Osteocyte (in vitro differentiated cells): Measurements from ENCODE around the gene TAS1R2. TPM values are rescaled to one million over a fixed set of nuclear protein-coding genes. Genes with fewer than 3 reads are reported as not detected.

ENCODE experiments used
- DNase-seq: peaks from one replicate; pipeline ENCODE4 v3.0.0; 2021; ENCODE audit warnings: mixed read lengths; ENCODE audit not compliant: unreplicated experiment; ENCODE audit errors: extremely low spot score
- H3K27ac Mint-ChIP-seq: one replicate; pipeline ENCODE4 v1.8.0; 2021; ENCODE audit warnings: mild to moderate bottlenecking, mixed read lengths; ENCODE audit not compliant: unreplicated experiment
- H3K27me3 Mint-ChIP-seq: one replicate; pipeline ENCODE4 v1.8.0; 2021; ENCODE audit warnings: mixed read lengths; ENCODE audit not compliant: unreplicated experiment
- H3K36me3 Mint-ChIP-seq: one replicate; pipeline ENCODE4 v1.8.0; 2021; ENCODE audit warnings: mixed read lengths; ENCODE audit not compliant: unreplicated experiment
- H3K4me1 Mint-ChIP-seq: one replicate; pipeline ENCODE4 v1.8.0; 2021; ENCODE audit warnings: mixed read lengths; ENCODE audit not compliant: unreplicated experiment
- H3K4me3 Mint-ChIP-seq: one replicate; pipeline ENCODE4 v1.8.0; 2021; ENCODE audit warnings: mild to moderate bottlenecking, moderate library complexity, mixed read lengths; ENCODE audit not compliant: unreplicated experiment
- H3K9me3 Mint-ChIP-seq: one replicate; pipeline ENCODE4 v1.8.0; 2021; ENCODE audit warnings: mixed read lengths; ENCODE audit not compliant: unreplicated experiment
- total RNA-seq: library from RNA; stranded (reverse); gene quantifications from 2 replicates; pipeline ENCODE4 v1.2.1, GENCODE V29; 2021
- TF ChIP-seq, protein P1 (sequence below): fragments of 200-600 bp; sonication (generic); IDR thresholded peaks from 2 replicates; pipeline ENCODE4 v1.5.0; 2021; ENCODE audit warnings: antibody characterized with exemption, mild to moderate bottlenecking, moderate library complexity

Gene TAS1R2
- total RNA-seq, 1 donor from 2014 or later: not detected

DNA sequence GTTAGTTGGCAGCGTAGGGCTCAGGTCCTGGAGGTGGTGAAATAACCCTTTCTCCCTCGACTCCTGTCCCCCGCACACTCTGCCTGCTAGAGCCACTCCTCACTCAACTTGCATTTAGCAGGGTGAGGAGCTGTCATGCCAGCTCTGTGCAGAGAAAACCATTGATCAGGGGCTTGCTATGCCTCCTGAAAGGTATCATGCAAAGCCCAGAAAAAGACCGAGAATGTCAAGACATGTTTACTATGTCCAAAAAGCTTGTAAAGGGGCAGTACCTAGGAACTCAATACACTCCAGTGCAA lies 24.9 kb upstream of the TAS1R2 start:
- Mint-ChIP-seq H3K4me1 (no peaks in the 10 kb centered on the region), H3K27me3 (no peaks in the 10 kb centered on the region), H3K4me3 (no peak overlapping the region), H3K36me3 (peaks cover 11% of the 10 kb centered on the region), H3K9me3 (no peaks in the 10 kb centered on the region), H3K27ac (no peak overlapping the region)
- DNase-seq: no peak
- TF ChIP-seq, protein P1, sequence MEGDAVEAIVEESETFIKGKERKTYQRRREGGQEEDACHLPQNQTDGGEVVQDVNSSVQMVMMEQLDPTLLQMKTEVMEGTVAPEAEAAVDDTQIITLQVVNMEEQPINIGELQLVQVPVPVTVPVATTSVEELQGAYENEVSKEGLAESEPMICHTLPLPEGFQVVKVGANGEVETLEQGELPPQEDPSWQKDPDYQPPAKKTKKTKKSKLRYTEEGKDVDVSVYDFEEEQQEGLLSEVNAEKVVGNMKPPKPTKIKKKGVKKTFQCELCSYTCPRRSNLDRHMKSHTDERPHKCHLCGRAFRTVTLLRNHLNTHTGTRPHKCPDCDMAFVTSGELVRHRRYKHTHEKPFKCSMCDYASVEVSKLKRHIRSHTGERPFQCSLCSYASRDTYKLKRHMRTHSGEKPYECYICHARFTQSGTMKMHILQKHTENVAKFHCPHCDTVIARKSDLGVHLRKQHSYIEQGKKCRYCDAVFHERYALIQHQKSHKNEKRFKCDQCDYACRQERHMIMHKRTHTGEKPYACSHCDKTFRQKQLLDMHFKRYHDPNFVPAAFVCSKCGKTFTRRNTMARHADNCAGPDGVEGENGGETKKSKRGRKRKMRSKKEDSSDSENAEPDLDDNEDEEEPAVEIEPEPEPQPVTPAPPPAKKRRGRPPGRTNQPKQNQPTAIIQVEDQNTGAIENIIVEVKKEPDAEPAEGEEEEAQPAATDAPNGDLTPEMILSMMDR: no peak

DNA sequence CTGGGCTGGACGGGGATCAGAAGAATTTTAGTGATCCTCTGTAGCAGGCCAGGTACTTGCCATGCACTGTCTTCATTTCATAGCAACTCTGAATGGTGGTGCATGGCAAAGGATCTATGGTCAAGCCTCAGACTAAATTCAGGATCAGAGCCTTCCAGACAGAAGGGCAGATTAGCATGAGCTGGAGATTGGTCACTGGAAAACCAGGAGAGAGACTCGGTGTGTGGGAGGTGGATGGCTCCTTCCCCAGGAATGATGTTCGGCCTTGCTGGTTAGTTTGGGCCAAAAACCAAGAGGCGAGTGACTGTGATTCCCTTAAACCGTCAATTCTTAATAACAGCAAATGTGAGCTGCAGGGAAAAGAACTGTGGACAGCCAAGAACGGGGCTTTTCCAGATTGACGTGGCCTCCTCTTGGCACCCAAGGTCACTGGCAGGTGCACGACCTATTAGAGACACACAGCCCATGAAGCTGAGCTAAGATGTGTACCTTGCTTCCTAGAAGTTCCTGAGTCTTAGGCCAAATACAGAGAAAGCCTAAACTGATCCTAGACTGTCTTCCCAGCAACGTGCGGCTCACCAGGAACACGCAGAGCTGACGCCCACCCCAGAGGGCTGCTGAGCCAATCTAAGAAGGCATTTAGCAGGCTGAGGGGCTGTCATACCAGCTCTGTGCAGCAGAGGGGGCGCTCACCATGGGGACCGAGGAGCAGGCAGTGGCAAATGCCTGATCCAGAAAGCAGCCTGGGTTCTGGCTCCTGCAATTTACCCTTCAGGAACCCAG lies 24.4 kb upstream of the TAS1R2 start:
- H3K9me3 Mint-ChIP-seq: no peaks in the 10 kb centered on the region
- peak; percentile 92 for DNase-seq
- H3K27ac Mint-ChIP-seq: no peak overlapping the region
- H3K4me1 Mint-ChIP-seq: no peaks in the 10 kb centered on the region
- H3K4me3 Mint-ChIP-seq: no peak overlapping the region
- H3K36me3 Mint-ChIP-seq: peaks cover 11% of the 10 kb centered on the region
- TF ChIP-seq, protein P1: peak; percentile 91
- no peaks in the 10 kb centered on the region for H3K27me3 Mint-ChIP-seq

GRCh38 chr1:18883079-18883478 lies 23.6 kb upstream of the TAS1R2 start:
- Mint-ChIP-seq H3K36me3 (peaks cover 11% of the 10 kb centered on the region), H3K4me1 (no peaks in the 10 kb centered on the region), H3K27ac (no peak overlapping the region), H3K27me3 (no peaks in the 10 kb centered on the region), H3K4me3 (no peak overlapping the region), H3K9me3 (no peaks in the 10 kb centered on the region)
- DNase-seq: no peak
- TF ChIP-seq, protein P1: no peak

DNA sequence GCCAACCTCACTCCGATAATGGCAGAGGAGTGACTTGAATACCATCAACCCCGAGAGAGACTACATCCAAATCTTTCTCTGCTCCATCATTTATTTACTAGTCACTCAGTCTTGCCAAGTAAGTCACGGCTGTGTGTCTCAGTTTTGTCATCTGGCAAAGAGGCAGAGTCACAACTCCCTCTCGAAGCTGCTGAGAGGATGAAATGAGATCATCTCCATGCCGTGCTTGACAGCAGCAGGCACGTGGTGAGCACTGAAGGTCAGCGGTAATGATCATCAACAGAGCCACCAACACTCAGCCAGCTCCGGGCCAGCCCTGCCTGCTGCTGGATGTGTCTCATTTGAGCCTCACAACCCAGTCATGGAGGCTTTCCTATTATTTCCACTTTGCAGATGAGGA lies 23.0 kb upstream of the TAS1R2 start:
- no peak for DNase-seq
- H3K9me3 Mint-ChIP-seq: no peaks in the 10 kb centered on the region
- no peak overlapping the region for H3K27ac Mint-ChIP-seq
- TF ChIP-seq, protein P1: no peak
- no peaks in the 10 kb centered on the region for H3K4me1 Mint-ChIP-seq
- no peak overlapping the region for H3K4me3 Mint-ChIP-seq
- H3K27me3 Mint-ChIP-seq: no peaks in the 10 kb centered on the region
- H3K36me3 Mint-ChIP-seq: peaks cover 11% of the 10 kb centered on the region

- H3K27ac Mint-ChIP-seq: no peak overlapping the region
- DNase-seq: no peak
- H3K4me3 Mint-ChIP-seq: no peak overlapping the region
- no peaks in the 10 kb centered on the region for H3K27me3 Mint-ChIP-seq
- no peaks in the 10 kb centered on the region for H3K4me1 Mint-ChIP-seq
- peaks cover 11% of the 10 kb centered on the region for H3K36me3 Mint-ChIP-seq
- no peaks in the 10 kb centered on the region for H3K9me3 Mint-ChIP-seq
- TF ChIP-seq, protein P1: no peak
Observed at GRCh38 chr1:18881642-18882431, 22.4 kb upstream of the TAS1R2 start.
